ENCODE measurements around the gene CACNA1D.

- TF ChIP-seq EZH2 (IDR thresholded peaks at IDR 0.05; ENCODE audit: low read length): no peak
- TF ChIP-seq, protein P1, sequence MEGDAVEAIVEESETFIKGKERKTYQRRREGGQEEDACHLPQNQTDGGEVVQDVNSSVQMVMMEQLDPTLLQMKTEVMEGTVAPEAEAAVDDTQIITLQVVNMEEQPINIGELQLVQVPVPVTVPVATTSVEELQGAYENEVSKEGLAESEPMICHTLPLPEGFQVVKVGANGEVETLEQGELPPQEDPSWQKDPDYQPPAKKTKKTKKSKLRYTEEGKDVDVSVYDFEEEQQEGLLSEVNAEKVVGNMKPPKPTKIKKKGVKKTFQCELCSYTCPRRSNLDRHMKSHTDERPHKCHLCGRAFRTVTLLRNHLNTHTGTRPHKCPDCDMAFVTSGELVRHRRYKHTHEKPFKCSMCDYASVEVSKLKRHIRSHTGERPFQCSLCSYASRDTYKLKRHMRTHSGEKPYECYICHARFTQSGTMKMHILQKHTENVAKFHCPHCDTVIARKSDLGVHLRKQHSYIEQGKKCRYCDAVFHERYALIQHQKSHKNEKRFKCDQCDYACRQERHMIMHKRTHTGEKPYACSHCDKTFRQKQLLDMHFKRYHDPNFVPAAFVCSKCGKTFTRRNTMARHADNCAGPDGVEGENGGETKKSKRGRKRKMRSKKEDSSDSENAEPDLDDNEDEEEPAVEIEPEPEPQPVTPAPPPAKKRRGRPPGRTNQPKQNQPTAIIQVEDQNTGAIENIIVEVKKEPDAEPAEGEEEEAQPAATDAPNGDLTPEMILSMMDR (optimal IDR thresholded peaks at IDR 0.05 in 1 of 3, IDR thresholded peaks at IDR 0.05 in 1 of 3, conservative IDR thresholded peaks at IDR 0.05 in 1 of 3; ENCODE audit: extremely low read depth in 1 of 3, insufficient read depth in 2 of 3, low read length in 3 of 3): no peak
These were observed 6.8 kb downstream of the CACNA1D start for GRCh38 chr3:53501178-53501577.
